ENCODE measurements around the gene KRTAP17-1.

GRCh38 chr17:41360296-41360995 lies 44.9 kb upstream of the KRTAP17-1 start:
- TF ChIP-seq, protein P1, sequence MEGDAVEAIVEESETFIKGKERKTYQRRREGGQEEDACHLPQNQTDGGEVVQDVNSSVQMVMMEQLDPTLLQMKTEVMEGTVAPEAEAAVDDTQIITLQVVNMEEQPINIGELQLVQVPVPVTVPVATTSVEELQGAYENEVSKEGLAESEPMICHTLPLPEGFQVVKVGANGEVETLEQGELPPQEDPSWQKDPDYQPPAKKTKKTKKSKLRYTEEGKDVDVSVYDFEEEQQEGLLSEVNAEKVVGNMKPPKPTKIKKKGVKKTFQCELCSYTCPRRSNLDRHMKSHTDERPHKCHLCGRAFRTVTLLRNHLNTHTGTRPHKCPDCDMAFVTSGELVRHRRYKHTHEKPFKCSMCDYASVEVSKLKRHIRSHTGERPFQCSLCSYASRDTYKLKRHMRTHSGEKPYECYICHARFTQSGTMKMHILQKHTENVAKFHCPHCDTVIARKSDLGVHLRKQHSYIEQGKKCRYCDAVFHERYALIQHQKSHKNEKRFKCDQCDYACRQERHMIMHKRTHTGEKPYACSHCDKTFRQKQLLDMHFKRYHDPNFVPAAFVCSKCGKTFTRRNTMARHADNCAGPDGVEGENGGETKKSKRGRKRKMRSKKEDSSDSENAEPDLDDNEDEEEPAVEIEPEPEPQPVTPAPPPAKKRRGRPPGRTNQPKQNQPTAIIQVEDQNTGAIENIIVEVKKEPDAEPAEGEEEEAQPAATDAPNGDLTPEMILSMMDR (IDR thresholded peaks at IDR 0.05), result no peak
- TF ChIP-seq POLR2A (IDR thresholded peaks at IDR 0.05), result no peak
- no peak for TF ChIP-seq EP300 (IDR thresholded peaks at IDR 0.05)

Data from tibial nerve (tissue), 4 donors.